GM19467 (cell line): ENCODE data around the gene CLNK.
A peak's percentile ranks its signal among the peaks of the same experiment; 100 is the strongest.

Experiments
- ATAC-seq: cut with Tn5 transposase; IDR thresholded peaks from one replicate; pipeline ENCODE4 v1.9.1; 2021; ENCODE audit warnings: mild to moderate bottlenecking, moderate library complexity; ENCODE audit not compliant: unreplicated experiment

CLNK gene

GRCh38 chr4:10459305-10459704 lies 225.3 kb downstream of the CLNK start:
- no peak for ATAC-seq

- ATAC-seq, result no peak
Observed at GRCh38 chr4:10458177-10458576, 226.4 kb downstream of the CLNK start.

GRCh38 chr4:10457255-10457801 lies 227.2 kb downstream of the CLNK start, which contains the start of gene ZNF518B:
ZNF518B (minus strand) TSS chr4:10457426; CDS start chr4:10446328, 11,098 bp downstream.
- ATAC-seq, result peak; percentile 80

DNA sequence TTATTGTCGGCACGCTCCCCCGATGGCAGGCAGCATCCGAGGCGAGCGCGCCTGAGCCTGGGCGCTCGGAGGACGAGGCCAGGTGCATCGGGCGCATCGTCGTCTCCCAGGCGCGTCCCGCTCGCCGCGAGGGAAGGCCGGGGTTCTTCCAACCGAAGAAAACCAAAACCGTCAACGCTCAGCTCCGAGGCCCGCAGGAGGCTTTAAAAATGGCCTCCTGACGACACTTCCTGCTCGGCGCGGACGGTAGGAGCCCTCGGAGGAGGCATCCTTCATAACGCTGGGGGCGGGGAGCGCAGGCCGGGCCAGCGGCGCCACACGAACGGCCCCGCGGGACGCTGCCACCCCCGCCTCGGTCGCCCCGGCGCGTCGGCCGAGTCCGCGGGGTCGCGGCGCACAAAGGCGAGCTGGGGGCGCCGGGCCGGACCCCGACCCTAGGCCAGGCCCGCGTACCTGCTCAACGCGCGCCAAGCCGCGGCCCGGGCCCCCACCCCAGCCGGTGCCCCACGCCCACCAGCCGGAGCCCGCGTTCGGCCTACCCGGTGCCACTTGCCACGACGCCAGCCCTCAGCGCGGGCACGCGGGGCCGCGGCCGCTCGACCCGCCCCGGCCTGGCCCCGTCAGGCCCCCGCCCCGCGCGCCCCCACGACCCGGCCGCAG lies 227.8 kb downstream of the CLNK start:
- ATAC-seq, result peak; percentile 54

DNA sequence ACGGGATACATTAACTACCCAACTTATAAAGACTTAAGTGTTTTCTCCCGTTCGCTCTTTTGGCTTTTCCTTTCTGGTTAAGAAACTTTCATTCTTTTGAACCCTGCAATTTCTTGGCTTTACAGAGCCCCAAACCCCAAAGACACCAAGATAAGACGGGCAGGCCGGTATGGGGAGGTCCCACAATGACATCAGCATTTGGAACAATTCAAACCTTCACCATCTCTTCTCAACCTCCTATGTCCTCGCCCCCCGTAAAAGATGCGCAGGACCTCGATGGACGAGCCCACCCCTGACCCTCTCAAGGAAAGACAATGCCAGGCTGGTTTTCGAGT lies 228.3 kb downstream of the CLNK start:
- no peak for ATAC-seq

GRCh38 chr4:10455133-10455532 lies 229.4 kb downstream of the CLNK start:
- ATAC-seq, result no peak

DNA sequence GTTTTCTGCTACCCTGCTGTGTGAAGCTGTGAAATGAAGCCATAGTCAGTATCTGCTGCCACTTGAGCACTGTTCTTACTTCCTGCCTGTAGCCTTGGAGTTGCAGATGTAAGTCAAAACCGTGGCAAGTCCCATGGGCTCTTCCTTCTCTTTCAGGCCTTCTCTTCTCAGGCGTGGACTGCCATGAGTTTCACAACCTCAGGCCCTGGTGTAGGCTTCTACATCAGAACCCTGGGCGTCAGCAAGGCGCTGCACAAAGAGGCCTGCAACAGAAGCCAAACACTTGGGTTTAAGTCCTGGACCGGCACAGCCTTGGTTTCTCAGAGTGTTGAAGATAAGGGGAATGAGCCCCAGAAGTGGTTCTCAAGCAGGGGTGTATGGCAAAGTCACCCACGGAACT lies 229.8 kb downstream of the CLNK start:
- no peak for ATAC-seq

GRCh38 chr4:10454121-10454520 lies 230.4 kb downstream of the CLNK start:
- no peak for ATAC-seq

GRCh38 chr4:10448991-10449390 lies 235.6 kb downstream of the CLNK start:
- no peak for ATAC-seq

GRCh38 chr4:10442976-10443375 lies 241.6 kb downstream of the CLNK start:
- ATAC-seq, result no peak

DNA sequence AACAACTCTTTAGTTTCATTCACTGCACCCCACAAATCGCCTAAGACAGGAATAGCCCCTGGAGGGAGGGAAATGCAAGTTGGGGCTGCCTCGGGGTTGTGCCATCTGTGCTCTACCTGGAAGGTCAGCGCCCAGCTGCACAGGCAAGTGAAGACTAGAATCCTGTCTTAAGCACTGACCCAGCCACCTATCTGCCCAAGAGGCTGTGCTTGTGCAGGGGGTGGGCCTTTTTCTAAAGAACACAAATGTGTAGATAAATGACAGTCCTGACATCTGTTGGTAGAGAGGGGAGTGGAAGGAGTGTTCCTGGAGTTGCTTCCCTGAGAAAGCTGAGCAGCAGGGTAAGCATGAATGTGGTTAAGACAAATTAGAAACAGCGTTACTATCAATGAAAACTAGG lies 243.1 kb downstream of the CLNK start:
- no peak for ATAC-seq

GRCh38 chr4:10438924-10439323 lies 245.6 kb downstream of the CLNK start:
- ATAC-seq, result no peak

GRCh38 chr4:10437735-10438134 lies 246.8 kb downstream of the CLNK start:
- ATAC-seq, result no peak
